WTC11 (cell line): ENCODE measurements around the gene TAF3. TPM values are rescaled to one million over a fixed set of nuclear protein-coding genes. Genes with fewer than 3 reads are reported as not detected.

Source experiments
- ATAC-seq: fragments of 200-7000 bp; cut with Tn5 transposase; 2 replicates; pipeline ENCODE4 v1.10.0; 2021; ENCODE audit warnings: mild to moderate bottlenecking, moderate library complexity
- CTCF ChIA-PET: fragments of 300-600 bp; sonication (Branson Sonifier 250); formaldehyde crosslinking; loops from one replicate; lab custom pipeline; 2021; ENCODE audit warnings: antibody characterized with exemption; lab: Charles Lee
- POLR2A ChIA-PET: fragments of 350-600 bp; sonication (Branson Sonifier 250); formaldehyde crosslinking; loops from one replicate; lab custom pipeline; 2021; ENCODE audit warnings: antibody characterized with exemption; lab: Charles Lee
- DNase-seq: peaks from one replicate; pipeline ENCODE4 v3.0.0; 2021; ENCODE audit warnings: low spot score
- H3K27ac Mint-ChIP-seq: 2 replicates; pipeline ENCODE4 v1.8.0; 2021; ENCODE audit warnings: mixed read lengths
- H3K27me3 Mint-ChIP-seq: 2 replicates; pipeline ENCODE4 v1.8.0; 2021; ENCODE audit warnings: low read depth, mild to moderate bottlenecking, moderate library complexity, mixed read lengths
- H3K36me3 Mint-ChIP-seq: 2 replicates; pipeline ENCODE4 v1.8.0; 2021; ENCODE audit warnings: mixed read lengths
- H3K4me1 Mint-ChIP-seq: 2 replicates; pipeline ENCODE4 v1.8.0; 2022; ENCODE audit warnings: mixed read lengths
- H3K4me3 Mint-ChIP-seq: 2 replicates; pipeline ENCODE4 v1.8.0; 2021; ENCODE audit warnings: mild to moderate bottlenecking, moderate library complexity, mixed read lengths
- H3K9me3 Mint-ChIP-seq: 2 replicates; pipeline ENCODE4 v1.8.0; 2021; ENCODE audit warnings: mixed read lengths
- ESRRA ChIP-seq: sonication (generic); formaldehyde crosslinking; IDR thresholded peaks from 2 replicates; pipeline ENCODE4 v1.8.1; 2022; ENCODE audit warnings: mild to moderate bottlenecking, missing genetic modification reagents, borderline replicate concordance
- FOXK1 ChIP-seq: sonication (generic); formaldehyde crosslinking; IDR thresholded peaks from 2 replicates; pipeline ENCODE4 v1.8.0; 2022; ENCODE audit warnings: mild to moderate bottlenecking, moderate library complexity, missing genetic modification reagents
- FOXP4 ChIP-seq: sonication (generic); formaldehyde crosslinking; IDR thresholded peaks from 2 replicates; pipeline ENCODE4 v1.8.0; 2022; ENCODE audit warnings: mild to moderate bottlenecking, missing genetic modification reagents
- NFYB ChIP-seq: sonication (generic); formaldehyde crosslinking; conservative IDR thresholded peaks from 2 replicates; pipeline ENCODE4 v1.8.0; 2022; ENCODE audit warnings: low read depth, missing genetic modification reagents
- NR1H2 ChIP-seq: sonication (generic); formaldehyde crosslinking; IDR thresholded peaks from 2 replicates; pipeline ENCODE4 v1.9.0; 2021; ENCODE audit warnings: mild to moderate bottlenecking, moderate library complexity, missing genetic modification reagents
- NR3C1 ChIP-seq: sonication (generic); formaldehyde crosslinking; conservative IDR thresholded peaks from 2 replicates; pipeline ENCODE4 v1.8.1; 2023; ENCODE audit warnings: low read depth, mild to moderate bottlenecking, missing genetic modification reagents
- OVOL2 ChIP-seq: fragments of 250-450 bp; sonication (Bioruptor Pico); IDR thresholded peaks from 2 replicates; pipeline ENCODE4 v1.9.0; 2021; ENCODE audit warnings: mild to moderate bottlenecking, borderline replicate concordance
- SMAD4 ChIP-seq: sonication (generic); formaldehyde crosslinking; IDR thresholded peaks from 2 replicates; pipeline ENCODE4 v1.8.0; 2022; ENCODE audit warnings: mild to moderate bottlenecking, missing genetic modification reagents
- STAT6 ChIP-seq: sonication (generic); formaldehyde crosslinking; conservative IDR thresholded peaks from 2 replicates; pipeline ENCODE4 v1.8.1; 2023; ENCODE audit warnings: mild to moderate bottlenecking, low read depth, missing genetic modification reagents, moderate library complexity
- USF1 ChIP-seq: sonication (generic); formaldehyde crosslinking; IDR thresholded peaks from 2 replicates; pipeline ENCODE4 v1.8.0; 2022; ENCODE audit warnings: mild to moderate bottlenecking, missing genetic modification reagents
- ZBTB21 ChIP-seq: sonication (generic); formaldehyde crosslinking; IDR thresholded peaks from 2 replicates; pipeline ENCODE4 v1.8.1; 2023; ENCODE audit warnings: mild to moderate bottlenecking, missing genetic modification reagents, borderline replicate concordance
- ZNF281 ChIP-seq: sonication (generic); formaldehyde crosslinking; IDR thresholded peaks from 2 replicates; pipeline ENCODE4 v1.8.0; 2023; ENCODE audit warnings: mild to moderate bottlenecking, missing genetic modification reagents
- ZNF532 ChIP-seq: fragments of 250-450 bp; sonication (Bioruptor Pico); IDR thresholded peaks from 2 replicates; pipeline ENCODE4 v1.9.0; 2021; ENCODE audit warnings: mild to moderate bottlenecking, borderline replicate concordance
- total RNA-seq: library from RNA; stranded (reverse); gene quantifications from 3 replicates; pipeline ENCODE4 v1.2.3, GENCODE V29; 2021
- TF ChIP-seq, protein P1 (sequence below): fragments of 250-450 bp; sonication (Bioruptor Pico); IDR thresholded peaks from 2 replicates; pipeline ENCODE4 v1.8.0; 2021; ENCODE audit warnings: mild to moderate bottlenecking
- TF ChIP-seq, protein P2 (sequence below): sonication (generic); formaldehyde crosslinking; IDR thresholded peaks from 2 replicates; pipeline ENCODE4 v1.8.1; 2023; ENCODE audit warnings: mild to moderate bottlenecking, missing genetic modification reagents
- TF ChIP-seq, protein P3 (sequence below): sonication (generic); formaldehyde crosslinking; IDR thresholded peaks from 2 replicates; pipeline ENCODE4 v1.8.1; 2023; ENCODE audit warnings: mild to moderate bottlenecking, moderate library complexity, missing genetic modification reagents

TAF3 gene
- total RNA-seq, 1 experiment from 2014 or later: 8.9 TPM

DNA sequence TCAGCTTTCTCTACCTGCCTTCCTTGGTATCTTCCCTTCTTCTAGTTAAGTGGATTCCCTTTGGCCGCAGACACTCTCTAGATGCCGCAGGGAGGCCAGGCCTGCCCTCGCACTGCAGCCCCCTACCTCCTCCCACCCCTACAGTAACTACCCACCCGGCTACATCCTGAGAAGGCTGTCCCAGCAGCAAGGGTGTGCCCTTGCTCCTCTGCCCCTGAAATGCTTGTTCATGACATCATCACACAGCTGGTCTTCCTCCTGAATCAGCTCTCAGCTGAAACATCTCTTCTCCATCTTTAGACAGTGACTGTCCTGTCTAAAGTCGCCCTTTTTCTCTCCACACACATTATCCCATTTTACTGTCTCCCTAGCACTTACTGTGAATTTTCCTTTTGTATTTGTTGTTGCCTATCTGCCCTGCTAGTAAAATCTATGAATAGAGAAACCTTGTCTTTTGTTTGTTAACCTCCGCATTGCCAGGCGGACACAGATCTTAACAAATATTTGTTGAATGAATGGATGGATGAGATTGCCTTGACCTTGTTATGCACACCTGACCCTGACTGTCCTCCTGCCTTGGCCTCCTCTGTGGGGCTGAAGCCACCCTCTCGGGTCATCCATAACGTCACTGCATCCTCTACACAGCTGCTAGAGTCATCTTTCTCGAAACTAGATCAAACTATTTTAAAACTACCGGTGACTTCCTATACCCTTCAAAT lies 127.3 kb downstream of the TAF3 start (continued):
- TF ChIP-seq ZNF532 (CRISPR knock-in tag) (no peak), FOXP4 (no peak), NR3C1 (no peak)
- TF ChIP-seq, protein P1, sequence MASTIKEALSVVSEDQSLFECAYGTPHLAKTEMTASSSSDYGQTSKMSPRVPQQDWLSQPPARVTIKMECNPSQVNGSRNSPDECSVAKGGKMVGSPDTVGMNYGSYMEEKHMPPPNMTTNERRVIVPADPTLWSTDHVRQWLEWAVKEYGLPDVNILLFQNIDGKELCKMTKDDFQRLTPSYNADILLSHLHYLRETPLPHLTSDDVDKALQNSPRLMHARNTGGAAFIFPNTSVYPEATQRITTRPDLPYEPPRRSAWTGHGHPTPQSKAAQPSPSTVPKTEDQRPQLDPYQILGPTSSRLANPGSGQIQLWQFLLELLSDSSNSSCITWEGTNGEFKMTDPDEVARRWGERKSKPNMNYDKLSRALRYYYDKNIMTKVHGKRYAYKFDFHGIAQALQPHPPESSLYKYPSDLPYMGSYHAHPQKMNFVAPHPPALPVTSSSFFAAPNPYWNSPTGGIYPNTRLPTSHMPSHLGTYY (CRISPR knock-in tag): no peak
- TF ChIP-seq, protein P2, sequence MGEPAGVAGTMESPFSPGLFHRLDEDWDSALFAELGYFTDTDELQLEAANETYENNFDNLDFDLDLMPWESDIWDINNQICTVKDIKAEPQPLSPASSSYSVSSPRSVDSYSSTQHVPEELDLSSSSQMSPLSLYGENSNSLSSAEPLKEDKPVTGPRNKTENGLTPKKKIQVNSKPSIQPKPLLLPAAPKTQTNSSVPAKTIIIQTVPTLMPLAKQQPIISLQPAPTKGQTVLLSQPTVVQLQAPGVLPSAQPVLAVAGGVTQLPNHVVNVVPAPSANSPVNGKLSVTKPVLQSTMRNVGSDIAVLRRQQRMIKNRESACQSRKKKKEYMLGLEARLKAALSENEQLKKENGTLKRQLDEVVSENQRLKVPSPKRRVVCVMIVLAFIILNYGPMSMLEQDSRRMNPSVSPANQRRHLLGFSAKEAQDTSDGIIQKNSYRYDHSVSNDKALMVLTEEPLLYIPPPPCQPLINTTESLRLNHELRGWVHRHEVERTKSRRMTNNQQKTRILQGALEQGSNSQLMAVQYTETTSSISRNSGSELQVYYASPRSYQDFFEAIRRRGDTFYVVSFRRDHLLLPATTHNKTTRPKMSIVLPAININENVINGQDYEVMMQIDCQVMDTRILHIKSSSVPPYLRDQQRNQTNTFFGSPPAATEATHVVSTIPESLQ (CRISPR knock-in tag): no peak

GRCh38 chr10:7948371-7949000 lies 130.2 kb downstream of the TAF3 start:
- H3K4me1 Mint-ChIP-seq: peaks cover 40% of the 10 kb centered on the region
- no peak for TF ChIP-seq NFYB (CRISPR knock-in tag)
- no peak for TF ChIP-seq ESRRA (CRISPR knock-in tag)
- no peak for TF ChIP-seq ZBTB21
- TF ChIP-seq USF1 (CRISPR knock-in tag): no peak
- TF ChIP-seq ZNF281 (CRISPR knock-in tag): no peak
- TF ChIP-seq, protein P3, sequence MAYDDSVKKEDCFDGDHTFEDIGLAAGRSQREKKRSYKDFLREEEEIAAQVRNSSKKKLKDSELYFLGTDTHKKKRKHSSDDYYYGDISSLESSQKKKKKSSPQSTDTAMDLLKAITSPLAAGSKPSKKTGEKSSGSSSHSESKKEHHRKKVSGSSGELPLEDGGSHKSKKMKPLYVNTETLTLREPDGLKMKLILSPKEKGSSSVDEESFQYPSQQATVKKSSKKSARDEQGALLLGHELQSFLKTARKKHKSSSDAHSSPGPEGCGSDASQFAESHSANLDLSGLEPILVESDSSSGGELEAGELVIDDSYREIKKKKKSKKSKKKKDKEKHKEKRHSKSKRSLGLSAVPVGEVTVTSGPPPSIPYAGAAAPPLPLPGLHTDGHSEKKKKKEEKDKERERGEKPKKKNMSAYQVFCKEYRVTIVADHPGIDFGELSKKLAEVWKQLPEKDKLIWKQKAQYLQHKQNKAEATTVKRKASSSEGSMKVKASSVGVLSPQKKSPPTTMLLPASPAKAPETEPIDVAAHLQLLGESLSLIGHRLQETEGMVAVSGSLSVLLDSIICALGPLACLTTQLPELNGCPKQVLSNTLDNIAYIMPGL: no peak
- TF ChIP-seq SMAD4: no peak
- TF ChIP-seq NR1H2 (CRISPR knock-in tag): no peak
- TF ChIP-seq OVOL2 (CRISPR knock-in tag): no peak
- no peak for TF ChIP-seq FOXK1 (CRISPR knock-in tag)
- no peak for TF ChIP-seq STAT6 (CRISPR knock-in tag)

More at GRCh38 chr10:7948371-7949000, 130.2 kb downstream of the TAF3 start:
- no peak; the same call in 1 of the 2 replicates for ATAC-seq
- ChIA-PET POLR2A (no interaction called here), CTCF (no interaction called here)
- Mint-ChIP-seq H3K4me3 (no peak overlapping the region), H3K27ac (0 out of 2 replicates have a peak overlapping the region, but pooled peaks have one; percentile 2), H3K36me3 (no peaks in the 10 kb centered on the region), H3K9me3 (no peaks in the 10 kb centered on the region), H3K27me3 (no peaks in the 10 kb centered on the region)
- DNase-seq: no peak
